Esophagus squamous epithelium (tissue), 4 donors: ENCODE results near the gene PGLYRP2.

Experiments used
- CTCF ChIP-seq, 6 experiments: fragments of 450-650 bp in 4 of 6; fragments of 200-600 bp in 2 of 6; sonication (generic) in 2 of 6; IDR thresholded peaks; one replicate each; pipeline ENCODE4 v1.5.1; 2016 to 2019; ENCODE audit warnings: antibody characterized with exemption in 6 of 6, mild to moderate bottlenecking in 4 of 6, moderate library complexity in 4 of 6
- POLR2A ChIP-seq, 4 donors: fragments of 450-650 bp; IDR thresholded peaks; one replicate each; pipeline ENCODE4 v1.6.1; 2017; ENCODE audit warnings: antibody characterized with exemption in 4 of 4, mild to moderate bottlenecking in 4 of 4, moderate library complexity in 3 of 4

GRCh38 chr19:15453906-15454860 is 25.1 kb downstream of the PGLYRP2 start:
- TF ChIP-seq POLR2A (IDR thresholded peaks at IDR 0.05) (no peak), CTCF (IDR thresholded peaks at IDR 0.05) (no peak)
